HG03442 (cell line): ENCODE data around the gene CXCL14.

Experiments used
- ATAC-seq: cut with Tn5 transposase; IDR thresholded peaks from one replicate; pipeline ENCODE4 v1.9.1; 2021; ENCODE audit warnings: mild to moderate bottlenecking, moderate library complexity; ENCODE audit not compliant: unreplicated experiment

Gene CXCL14

GRCh38 chr5:135598691-135599395 is 20.1 kb upstream of the CXCL14 start:
- ATAC-seq: no peak

GRCh38 chr5:135596788-135597187 is 18.0 kb upstream of the CXCL14 start:
- ATAC-seq: no peak

- no peak for ATAC-seq
Observed at GRCh38 chr5:135596157-135596763, 17.5 kb upstream of the CXCL14 start.

GRCh38 chr5:135594416-135594960 is 15.7 kb upstream of the CXCL14 start:
- ATAC-seq: no peak

DNA sequence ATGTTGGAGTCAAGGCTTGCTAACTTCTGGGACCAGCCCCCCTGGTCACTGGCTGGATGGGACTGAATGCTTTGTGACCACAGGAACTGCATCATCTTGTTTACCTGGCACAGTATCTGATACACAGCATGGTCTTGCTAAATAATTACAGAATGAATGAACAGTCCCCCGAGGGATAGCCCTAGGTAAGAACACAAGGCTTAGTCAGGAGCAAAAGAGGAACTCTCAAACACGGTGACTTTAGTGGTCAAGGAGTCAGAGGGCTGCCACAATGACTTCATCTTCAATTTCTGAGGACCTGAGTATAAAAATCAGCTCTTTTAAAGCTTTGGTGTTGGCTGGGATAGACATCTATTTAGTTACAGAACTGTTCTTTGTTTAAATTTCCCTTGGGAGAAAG is 15.1 kb upstream of the CXCL14 start:
- ATAC-seq: no peak

GRCh38 chr5:135593141-135593540 is 14.3 kb upstream of the CXCL14 start:
- no peak for ATAC-seq

DNA sequence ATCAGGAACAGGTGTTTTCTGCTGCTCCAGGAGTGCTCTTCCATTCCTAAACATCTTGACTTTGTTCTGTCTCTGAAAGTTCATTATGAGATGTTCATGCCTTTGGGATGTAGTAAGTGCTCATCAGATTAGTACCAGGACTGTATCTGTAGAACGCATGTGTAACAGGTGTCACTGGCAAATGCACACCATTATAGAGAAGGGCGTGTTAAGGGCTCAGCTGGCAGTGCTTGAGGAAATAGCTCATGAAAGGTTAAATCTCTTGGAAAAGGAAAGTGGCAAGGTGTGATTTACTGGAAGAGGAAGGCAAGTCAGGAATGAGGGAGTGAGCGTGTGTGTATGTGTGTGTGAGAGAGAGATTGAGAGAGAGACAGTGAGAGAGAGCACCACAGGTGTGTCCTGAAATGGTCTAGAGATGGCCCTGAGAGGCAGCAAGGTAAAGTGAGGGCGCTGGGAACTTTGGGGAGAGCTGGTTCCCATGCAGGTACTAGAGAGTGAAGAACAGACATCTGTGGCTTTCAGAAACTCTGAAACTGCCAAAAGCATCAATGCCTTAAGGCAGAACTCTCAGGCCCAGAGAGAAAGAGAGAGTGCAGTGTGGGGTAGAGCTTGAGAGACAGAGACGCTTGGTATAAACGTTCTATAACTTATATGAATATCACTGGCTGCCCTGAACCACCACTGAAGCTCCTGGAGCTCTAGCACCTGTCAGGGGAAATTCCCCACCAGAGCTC is 13.7 kb upstream of the CXCL14 start:
- ATAC-seq: no peak

DNA sequence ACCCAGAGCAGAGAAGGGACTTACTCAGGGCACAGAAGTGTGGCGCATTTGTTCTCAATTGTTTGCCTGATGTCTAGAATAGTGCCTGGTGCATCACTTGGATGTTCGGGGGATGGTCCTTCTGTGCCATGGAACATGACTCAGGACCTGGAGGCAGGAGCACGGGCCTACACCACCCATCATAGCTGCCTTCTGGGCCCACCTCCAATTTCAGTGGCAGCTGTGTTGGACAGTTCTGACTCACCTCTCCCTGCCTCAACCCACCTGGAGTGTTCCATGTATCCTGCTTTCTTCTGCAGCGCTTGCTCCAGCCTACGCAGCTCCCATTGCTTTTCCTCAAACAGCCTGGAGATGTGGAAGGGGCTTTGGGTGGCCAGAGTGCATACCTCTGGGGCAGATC is 12.5 kb upstream of the CXCL14 start:
- no peak for ATAC-seq

- no peak for ATAC-seq
Observed at GRCh38 chr5:135589152-135589551, 10.4 kb upstream of the CXCL14 start.

GRCh38 chr5:135587721-135588663 is 9.2 kb upstream of the CXCL14 start:
- ATAC-seq: no peak

GRCh38 chr5:135584918-135585317 is 6.1 kb upstream of the CXCL14 start:
- no peak for ATAC-seq

DNA sequence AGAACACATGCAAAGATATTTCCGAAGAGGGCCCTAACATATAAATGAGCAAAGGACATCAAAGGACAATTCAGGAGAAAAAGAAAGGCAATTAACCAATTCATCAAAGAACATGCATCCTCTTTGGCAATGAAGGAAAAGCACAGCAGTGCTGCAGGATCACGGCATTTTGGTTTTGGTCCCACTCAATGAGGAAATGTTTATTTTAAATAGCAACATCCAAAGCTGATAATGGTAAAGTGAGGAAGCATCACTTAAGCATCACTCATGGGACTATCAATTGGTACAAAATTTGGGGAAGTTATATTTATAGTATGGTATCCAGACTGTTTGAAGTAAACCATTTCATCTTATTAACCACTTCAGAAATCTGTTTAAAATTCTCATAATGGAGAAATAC is 5.5 kb upstream of the CXCL14 start:
- ATAC-seq: no peak

GRCh38 chr5:135582099-135582781 is 3.4 kb upstream of the CXCL14 start:
- no peak for ATAC-seq

DNA sequence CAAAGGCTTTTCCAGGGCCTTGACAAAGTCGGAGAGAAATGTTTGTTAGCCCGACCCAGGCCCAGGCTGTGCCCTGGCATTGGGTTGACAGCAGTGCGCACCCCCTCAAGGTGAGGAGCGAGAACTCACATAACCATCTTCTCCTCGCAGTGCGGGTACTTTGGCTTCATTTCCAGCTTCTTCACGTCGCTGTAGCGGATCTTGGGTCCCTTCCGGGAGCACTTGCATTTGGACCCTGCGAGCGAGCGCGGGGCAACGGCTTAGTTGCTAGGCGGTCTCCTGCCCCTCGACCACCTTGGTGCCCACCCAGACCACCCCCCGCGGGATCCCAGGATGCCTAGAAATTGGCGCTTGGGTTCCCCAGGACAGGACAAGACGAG is 496 bp downstream of the CXCL14 start:
- no peak for ATAC-seq

DNA sequence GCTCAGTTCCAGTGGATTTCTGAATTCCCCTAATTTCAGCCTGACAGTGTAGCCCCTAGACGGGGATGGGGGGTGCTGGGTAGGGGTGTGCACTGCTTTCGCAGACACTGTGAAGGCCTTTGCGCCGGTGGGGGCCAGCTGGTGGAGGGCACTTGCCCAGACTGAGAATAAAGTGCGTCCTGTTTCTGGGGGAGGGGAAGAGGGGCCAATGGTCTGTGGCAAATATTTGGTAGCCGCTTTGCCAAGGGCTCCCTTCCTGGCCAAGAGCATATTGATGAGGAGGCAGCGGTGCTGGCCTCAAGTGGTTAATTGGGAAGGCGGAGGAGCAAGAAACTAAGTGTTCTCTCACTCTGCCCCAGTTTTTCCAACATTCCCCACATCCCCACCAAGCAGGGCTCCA is 1.4 kb downstream of the CXCL14 start:
- no peak for ATAC-seq

DNA sequence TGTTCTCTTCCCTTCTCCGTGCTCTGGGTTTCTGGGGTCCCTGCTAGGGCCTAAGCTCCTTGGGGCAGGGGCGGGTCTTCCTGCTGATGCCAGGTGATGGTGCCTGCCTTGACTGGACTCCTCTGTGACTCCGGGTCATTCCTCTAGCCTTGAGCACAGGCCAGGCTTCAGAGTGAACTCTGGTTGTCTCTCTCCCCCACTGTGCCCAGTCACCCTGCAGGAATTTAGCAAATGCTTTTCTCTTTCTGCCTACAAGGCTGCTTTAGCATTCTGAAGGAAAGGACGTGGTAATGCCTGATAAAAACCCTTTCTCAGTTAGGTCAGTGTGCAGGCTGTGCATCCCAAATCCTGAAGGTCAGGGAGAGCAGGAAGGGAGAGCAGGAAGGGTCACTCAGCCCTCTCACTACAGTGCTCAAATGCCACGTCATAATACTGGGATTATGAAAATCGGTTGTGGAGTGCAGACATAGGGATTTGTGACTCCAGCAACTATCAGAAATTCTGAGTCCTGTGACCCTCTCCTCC is 2.7 kb downstream of the CXCL14 start:
- ATAC-seq: no peak

DNA sequence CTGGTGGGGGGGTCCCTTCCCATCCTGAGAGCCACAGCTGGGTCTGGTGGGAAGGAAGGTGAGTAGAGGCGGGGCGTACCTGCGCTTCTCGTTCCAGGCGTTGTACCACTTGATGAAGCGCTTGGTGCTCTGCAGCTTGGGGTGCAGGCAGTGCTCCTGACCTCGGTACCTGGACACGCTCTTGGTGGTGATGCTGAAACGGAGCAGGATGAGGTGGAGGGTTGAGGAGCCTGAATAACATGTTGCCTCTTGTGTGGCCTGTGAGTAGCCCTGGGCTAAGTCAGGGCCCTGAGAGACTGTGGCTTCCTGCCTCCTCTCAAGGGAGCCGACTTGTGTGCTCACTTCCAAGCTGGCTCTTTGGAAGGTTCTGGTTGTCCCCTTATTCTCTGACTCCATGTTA is 4.3 kb downstream of the CXCL14 start:
- ATAC-seq: no peak

DNA sequence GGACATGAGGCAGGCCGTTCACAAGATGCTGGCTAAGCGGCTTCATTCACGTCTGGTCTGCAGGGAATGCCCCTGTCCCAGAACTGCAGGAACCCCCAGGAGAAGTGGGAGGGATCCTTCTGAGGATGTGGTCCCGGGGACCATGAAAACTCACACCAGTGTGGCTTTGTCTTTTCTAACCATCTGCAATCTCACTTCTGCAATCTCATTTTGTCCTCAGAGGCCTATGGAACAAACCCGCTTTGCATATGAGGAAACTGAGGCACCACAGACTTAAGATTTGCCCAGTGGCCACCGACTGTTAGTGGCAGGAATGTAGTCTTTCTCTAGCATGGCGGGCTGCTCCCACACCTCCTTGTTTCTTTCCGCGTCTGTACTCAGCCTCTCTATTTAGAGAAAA is 6.9 kb downstream of the CXCL14 start:
- ATAC-seq: no peak

DNA sequence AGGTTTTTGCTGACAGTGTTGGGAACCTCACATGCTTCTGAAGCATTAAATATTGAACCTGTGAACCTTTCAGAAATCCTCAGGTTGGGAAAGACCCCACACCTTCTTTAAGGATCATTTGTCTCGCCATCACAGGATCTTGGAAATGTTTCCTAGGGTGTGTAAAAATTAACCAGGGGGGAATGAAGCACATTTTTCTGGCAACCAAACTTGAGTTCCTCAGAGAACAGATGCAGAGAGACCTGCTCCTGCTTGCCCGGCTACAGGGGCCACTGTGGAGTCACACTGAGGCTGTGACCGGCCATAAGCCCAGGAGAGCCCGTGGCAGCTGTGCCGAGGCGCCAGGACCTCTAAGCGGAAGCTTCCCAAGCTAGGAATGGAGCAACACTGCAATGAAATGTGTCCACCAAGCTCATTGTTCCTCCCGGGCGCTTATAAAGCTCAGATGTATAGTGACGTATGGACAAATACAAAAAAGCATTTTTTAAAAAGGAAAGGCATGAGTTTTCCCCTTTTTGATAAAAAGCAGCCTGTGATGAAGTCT is 7.7 kb downstream of the CXCL14 start:
- no peak for ATAC-seq

GRCh38 chr5:135570453-135570764 is 8.4 kb downstream of the CXCL14 start:
- no peak for ATAC-seq
